H9 (cell line): ENCODE measurements around the gene RNF103. TPM values are rescaled to one million over a fixed set of nuclear protein-coding genes. Genes with fewer than 3 reads are reported as not detected.

Experiments used
- DNase-seq: peaks from one replicate; pipeline ENCODE4 v3.0.0-alpha.2; 2017
- H2AFZ ChIP-seq: one replicate; pipeline ENCODE4 v1.6.1; 2013; ENCODE audit warnings: mild to moderate bottlenecking, low read length, control low read depth, moderate library complexity
- H2AK5ac ChIP-seq: 2 replicates; pipeline ENCODE4 v1.6.1; 2013; ENCODE audit warnings: low read length, control low read depth, mixed read lengths; ENCODE audit not compliant: insufficient read length
- H2BK120ac ChIP-seq: one replicate; pipeline ENCODE4 v1.6.1; 2013; ENCODE audit warnings: low read depth, mild to moderate bottlenecking, low read length, control low read depth, inconsistent platforms; ENCODE audit not compliant: poor library complexity, severe bottlenecking
- H2BK12ac ChIP-seq: 2 replicates; pipeline ENCODE4 v1.6.1; 2013; ENCODE audit warnings: low read length, control low read depth, mixed read lengths, low read depth; ENCODE audit not compliant: insufficient read length
- H2BK15ac ChIP-seq: 2 replicates; pipeline ENCODE4 v1.6.1; 2013; ENCODE audit warnings: low read depth, low read length, control low read depth
- H2BK20ac ChIP-seq: one replicate; pipeline ENCODE4 v1.6.1; 2013; ENCODE audit warnings: low read depth, mild to moderate bottlenecking, low read length, control low read depth, inconsistent platforms; ENCODE audit not compliant: poor library complexity, severe bottlenecking
- H2BK5ac ChIP-seq: 2 replicates; pipeline ENCODE4 v1.6.1; 2013; ENCODE audit warnings: low read length, control low read depth, mixed read lengths; ENCODE audit not compliant: insufficient read length
- H3K14ac ChIP-seq: 2 replicates; pipeline ENCODE4 v1.6.1; 2013; ENCODE audit warnings: low read length, control low read depth; ENCODE audit not compliant: insufficient read depth
- H3K18ac ChIP-seq: 2 replicates; pipeline ENCODE4 v1.6.1; 2013; ENCODE audit warnings: low read depth, mild to moderate bottlenecking, mixed read lengths, low read length, control low read depth; ENCODE audit not compliant: insufficient read length
- H3K23ac ChIP-seq: 2 replicates; pipeline ENCODE4 v1.6.1; 2013; ENCODE audit warnings: low read length, control low read depth, mixed read lengths, low read depth; ENCODE audit not compliant: insufficient read length
- H3K23me2 ChIP-seq: 2 replicates; pipeline ENCODE4 v1.6.1; 2013; ENCODE audit warnings: low read depth, mild to moderate bottlenecking, mixed read lengths, low read length, control low read depth; ENCODE audit not compliant: insufficient read length, poor library complexity, severe bottlenecking
- H3K27ac ChIP-seq: 2 replicates; pipeline ENCODE4 v1.5.1; 2013; ENCODE audit warnings: low read length, control low read depth, mixed read lengths, low read depth; ENCODE audit not compliant: insufficient read length
- H3K27me3 ChIP-seq: 2 replicates; pipeline ENCODE4 v1.6.1; 2013; ENCODE audit warnings: low read length, control low read depth, inconsistent platforms; ENCODE audit not compliant: insufficient read depth
- H3K4ac ChIP-seq: 2 replicates; pipeline ENCODE4 v1.6.1; 2013; ENCODE audit warnings: low read depth, mild to moderate bottlenecking, control low read depth, inconsistent platforms, low read length, moderate library complexity
- H3K4me1 ChIP-seq: 2 replicates; pipeline ENCODE4 v1.6.1; 2013; ENCODE audit warnings: low read length, control low read depth, inconsistent platforms; ENCODE audit not compliant: insufficient read depth
- H3K4me2 ChIP-seq: 2 replicates; pipeline ENCODE4 v1.6.1; 2013; ENCODE audit warnings: low read length, control low read depth, mixed read lengths; ENCODE audit not compliant: insufficient read length, insufficient read depth
- H3K56ac ChIP-seq: 2 replicates; pipeline ENCODE4 v1.6.1; 2013; ENCODE audit warnings: low read depth, mild to moderate bottlenecking, mixed read lengths, low read length, control low read depth; ENCODE audit not compliant: insufficient read length
- H3K79me1 ChIP-seq: 2 replicates; pipeline ENCODE4 v1.6.1; 2013; ENCODE audit warnings: low read depth, mild to moderate bottlenecking, moderate library complexity, low read length, control low read depth, inconsistent platforms; ENCODE audit not compliant: insufficient read depth, poor library complexity, severe bottlenecking
- H3K79me2 ChIP-seq: 2 replicates; pipeline ENCODE4 v1.6.1; 2013; ENCODE audit warnings: low read length, control low read depth, inconsistent platforms; ENCODE audit not compliant: insufficient read depth
- H3K9ac ChIP-seq: 2 replicates; pipeline ENCODE4 v1.6.1; 2013; ENCODE audit warnings: low read length, control low read depth, mixed read lengths; ENCODE audit not compliant: insufficient read length; ENCODE audit errors: extremely low read depth
- H3K9me3 ChIP-seq: one replicate; pipeline ENCODE4 v1.6.1; 2013; ENCODE audit warnings: low read depth, low read length, inconsistent platforms; ENCODE audit not compliant: control insufficient read depth
- H3T11ph ChIP-seq: one replicate; pipeline ENCODE4 v1.6.1; 2013; ENCODE audit warnings: mild to moderate bottlenecking, low read length, control low read depth, inconsistent platforms
- H4K20me1 ChIP-seq: one replicate; pipeline ENCODE4 v1.6.1; 2013; ENCODE audit not compliant: control insufficient read depth, insufficient read length, insufficient read depth
- H4K5ac ChIP-seq: 2 replicates; pipeline ENCODE4 v1.6.1; 2013; ENCODE audit warnings: low read depth, mild to moderate bottlenecking, mixed read lengths, low read length, control low read depth; ENCODE audit not compliant: insufficient read length
- H4K8ac ChIP-seq: replicated peaks from 2 replicates; pipeline ENCODE4 v1.6.1; 2013; ENCODE audit warnings: low read length, control low read depth, mixed read lengths, low read depth; ENCODE audit not compliant: insufficient read length
- H4K91ac ChIP-seq: 2 replicates; pipeline ENCODE4 v1.6.1; 2013; ENCODE audit warnings: low read depth, mild to moderate bottlenecking, moderate library complexity, mixed read lengths, low read length, control low read depth; ENCODE audit not compliant: insufficient read length
- H3K27ac Mint-ChIP-seq, 3 experiments: 2 replicates in 2 of 3; 3 replicates in 1 of 3; pipeline ENCODE4 v1.8.0; 2020 to 2021; ENCODE audit warnings: mixed read lengths in 3 of 3, mild to moderate bottlenecking in 1 of 3, moderate library complexity in 1 of 3
- H3K27me3 Mint-ChIP-seq: 2 replicates; pipeline ENCODE4 v1.8.0; 2021; ENCODE audit warnings: low read depth, mild to moderate bottlenecking, moderate library complexity, mixed read lengths
- H3K36me3 Mint-ChIP-seq, 3 experiments: 2 replicates in 2 of 3; 3 replicates in 1 of 3; pipeline ENCODE4 v1.8.0; 2020 to 2021; ENCODE audit warnings: low read depth in 3 of 3, mixed read lengths in 3 of 3; ENCODE audit not compliant: insufficient read depth in 1 of 3
- H3K4me1 Mint-ChIP-seq, 2 experiments: 2 replicates each; pipeline ENCODE4 v1.8.0; 2020; ENCODE audit warnings: mixed read lengths in 2 of 2
- H3K4me3 Mint-ChIP-seq, 2 experiments: 2 replicates in 1 of 2; 3 replicates in 1 of 2; pipeline ENCODE4 v1.8.0; 2020 to 2021; ENCODE audit warnings: mild to moderate bottlenecking in 2 of 2, mixed read lengths in 2 of 2, moderate library complexity in 1 of 2
- H3K9me3 Mint-ChIP-seq, 2 experiments: 2 replicates in 1 of 2; 3 replicates in 1 of 2; pipeline ENCODE4 v1.8.0; 2020; ENCODE audit warnings: mild to moderate bottlenecking in 2 of 2, mixed read lengths in 2 of 2, moderate library complexity in 1 of 2
- CTCF ChIP-seq: fragments of 200-600 bp; sonication (generic); conservative IDR thresholded peaks from 3 replicates; pipeline ENCODE4 v1.8.0; 2021; ENCODE audit warnings: antibody characterized with exemption, mild to moderate bottlenecking
- WGBS: extraction: QIAGEN DNeasy Blood & Tissue Kit; methylation state at CpG from one replicate; pipeline ENCODE4 v1.1.7; 2013; ENCODE audit warnings: missing lambda C conversion rate, low lambda C conversion rate, mixed read lengths; ENCODE audit not compliant: insufficient read length; ENCODE audit errors: extremely low coverage; 5-methylcytosine and 5-hydroxymethylcytosine counted together
- total RNA-seq: library from RNA; stranded (reverse); gene quantifications from 2 replicates; pipeline ENCODE4 v1.2.1, GENCODE V29; 2021

Gene RNF103
- total RNA-seq, 1 experiment from 2014 or later = 7.1 TPM

GRCh38 chr2:86646329-86646728, 22.7 kb upstream of the RNF103 start:
- H3K4me1 Mint-ChIP-seq = no peaks in the 10 kb centered on the region
- no peak overlapping the region for H4K8ac ChIP-seq
- no peak overlapping the region for H3K4me3 Mint-ChIP-seq
- no peaks in the 10 kb centered on the region for H4K20me1 ChIP-seq
- H2AFZ ChIP-seq = no peak overlapping the region
- no peak overlapping the region for H2BK20ac ChIP-seq
- TF ChIP-seq CTCF = no peak
- no peak overlapping the region for H2BK12ac ChIP-seq
- H3K56ac ChIP-seq = no peak overlapping the region
- H2BK5ac ChIP-seq = no peak overlapping the region
- H3K9me3 ChIP-seq = no peaks in the 10 kb centered on the region
- H3K27ac Mint-ChIP-seq = no peak overlapping the region
- no peak overlapping the region for H4K5ac ChIP-seq
- no peak for DNase-seq
- no peak overlapping the region for H3K18ac ChIP-seq
- H3K23me2 ChIP-seq = no peaks in the 10 kb centered on the region
- no peaks in the 10 kb centered on the region for H3K79me2 ChIP-seq
- H3K27ac ChIP-seq = no peak overlapping the region
- H3K4me1 ChIP-seq = no peaks in the 10 kb centered on the region
- no peak overlapping the region for H4K91ac ChIP-seq
- peaks cover 13 to 21% of the 10 kb centered on the region in 2 experiments for H3K9me3 Mint-ChIP-seq
- no peaks in the 10 kb centered on the region for H3K27me3 ChIP-seq
- no peaks in the 10 kb centered on the region for H3K27me3 Mint-ChIP-seq
- H2BK120ac ChIP-seq = no peak overlapping the region
- no peak overlapping the region for H3K14ac ChIP-seq
- H3K79me1 ChIP-seq = no peaks in the 10 kb centered on the region
- no peak overlapping the region for H3K4me2 ChIP-seq
- no peak overlapping the region for H3K9ac ChIP-seq
- WGBS = no CpG with 5 or more reads among the region's 4 CpGs
- H2BK15ac ChIP-seq = no peak overlapping the region
- no peak overlapping the region for H3K4ac ChIP-seq
- no peak overlapping the region for H3K23ac ChIP-seq
- H3T11ph ChIP-seq = no peak overlapping the region
- H2AK5ac ChIP-seq = no peak overlapping the region
- peaks cover 0 to 5% (median 0%) of the 10 kb centered on the region in 3 experiments; a peak in 3 of 7 replicates for H3K36me3 Mint-ChIP-seq
